GM21526 (cell line): Measurements from ENCODE around the gene PHACTR1.
"Not testable (repeated sequence)": the region's sequence is repeated elsewhere in the genome, so short reads cannot be mapped to it uniquely, and the experiment has no call there.

ENCODE experiments used
- ATAC-seq: cut with Tn5 transposase; IDR thresholded peaks from one replicate; pipeline ENCODE4 v1.9.1; 2021; ENCODE audit warnings: moderate library complexity; ENCODE audit not compliant: unreplicated experiment, low FRiP score

Gene PHACTR1

GRCh38 chr6:13318821-13319220 lies 602.3 kb downstream of the PHACTR1 start:
- no peak for ATAC-seq

GRCh38 chr6:13319891-13320564 lies 603.5 kb downstream of the PHACTR1 start:
- no peak for ATAC-seq

GRCh38 chr6:13326031-13326586 lies 609.5 kb downstream of the PHACTR1 start:
- ATAC-seq, result not testable (repeated sequence)

GRCh38 chr6:13327691-13328075 lies 611.1 kb downstream of the PHACTR1 start:
- no peak for ATAC-seq

GRCh38 chr6:13328076-13328874 lies 611.7 kb downstream of the PHACTR1 start, which contains the start of gene TBC1D7:
TBC1D7 (minus strand) TSS chr6:13328537; CDS start chr6:13326898, 1,639 bp downstream.
- ATAC-seq, result peak; percentile 78

GRCh38 chr6:13328875-13329183 lies 612.3 kb downstream of the PHACTR1 start:
- ATAC-seq, result no peak

GRCh38 chr6:13331516-13332348 lies 615.2 kb downstream of the PHACTR1 start:
- no peak for ATAC-seq

- no peak for ATAC-seq
These were observed 615.8 kb downstream of the PHACTR1 start for GRCh38 chr6:13332349-13332706.

GRCh38 chr6:13334953-13335352 lies 618.4 kb downstream of the PHACTR1 start:
- no peak for ATAC-seq

- no peak for ATAC-seq
These were observed 620.0 kb downstream of the PHACTR1 start for GRCh38 chr6:13336553-13336952.

- ATAC-seq, result no peak
These were observed 621.5 kb downstream of the PHACTR1 start for GRCh38 chr6:13338038-13338437.
